ENCODE data around the gene CACNA1H. TPM values are rescaled to one million over a fixed set of nuclear protein-coding genes. Genes with fewer than 3 reads are reported as not detected.

The CACNA1H gene
- total RNA-seq, 1 experiment from 2014 or later = 19.7 TPM

GRCh38 chr16:1164975-1165374, 12.1 kb downstream of the CACNA1H start:
- Histone ChIP-seq H3K36me3 (ENCODE audit: insufficient read depth, low read length, poor library complexity, severe bottlenecking) (no peaks in the 10 kb centered on the region), H3K4me3 (ENCODE audit: low read depth, low read length, poor library complexity, severe bottlenecking) (no peak overlapping the region), H3K9me3 (ENCODE audit: low read depth, low read length, poor library complexity, severe bottlenecking) (no peaks in the 10 kb centered on the region), H3K27ac (ENCODE audit: low read depth, low read length, poor library complexity, severe bottlenecking) (no peak overlapping the region), H3K27me3 (replicated peaks; ENCODE audit: insufficient read depth, low read depth, low read length, poor library complexity) (no peaks in the 10 kb centered on the region), H3K4me1 (ENCODE audit: insufficient read depth, low read length, poor library complexity, severe bottlenecking) (peaks cover 44% of the 10 kb centered on the region)
- ChIA-PET CTCF (no interaction called here), POLR2A (ENCODE audit: low non-redundant PET) (no interaction called here)
- no peak for DNase-seq (ENCODE audit: low spot score)
- intact Hi-C loops (cut with micrococcal nuclease; ENCODE audit: unreplicated experiment) = no loop called here
- BruUV-seq (replicated peaks) = no TSS peak
- TF ChIP-seq EZH2 (IDR thresholded peaks at IDR 0.05; ENCODE audit: borderline replicate concordance, low read depth, low read length, poor library complexity, severe bottlenecking) (no peak), CTCF (conservative IDR thresholded peaks at IDR 0.05; ENCODE audit: low read depth, low read length) (no peak)

- Histone ChIP-seq H3K4me1 (ENCODE audit: insufficient read depth, low read length, poor library complexity, severe bottlenecking) (peaks cover 47% of the 10 kb centered on the region), H3K27me3 (replicated peaks; ENCODE audit: insufficient read depth, low read depth, low read length, poor library complexity) (no peaks in the 10 kb centered on the region), H3K4me3 (ENCODE audit: low read depth, low read length, poor library complexity, severe bottlenecking) (no peak overlapping the region), H3K36me3 (ENCODE audit: insufficient read depth, low read length, poor library complexity, severe bottlenecking) (no peaks in the 10 kb centered on the region), H3K27ac (ENCODE audit: low read depth, low read length, poor library complexity, severe bottlenecking) (peak overlapping the region; percentile 40), H3K9me3 (ENCODE audit: low read depth, low read length, poor library complexity, severe bottlenecking) (no peaks in the 10 kb centered on the region)
- POLR2A ChIA-PET (ENCODE audit: low non-redundant PET) = no interaction called here
- CTCF ChIA-PET = no interaction called here
- DNase-seq (ENCODE audit: low spot score) = no peak
- TF ChIP-seq EZH2 (IDR thresholded peaks at IDR 0.05; ENCODE audit: borderline replicate concordance, low read depth, low read length, poor library complexity, severe bottlenecking) = no peak
- TF ChIP-seq CTCF (conservative IDR thresholded peaks at IDR 0.05; ENCODE audit: low read depth, low read length) = no peak
- no TSS peak for BruUV-seq (replicated peaks)
- intact Hi-C loops (cut with micrococcal nuclease; ENCODE audit: unreplicated experiment) = no loop called here
Measured at GRCh38 chr16:1165511-1165910, 12.6 kb downstream of the CACNA1H start.

- DNase-seq (ENCODE audit: low spot score) = peak; percentile 87
- H3K27ac ChIP-seq (ENCODE audit: low read depth, low read length, poor library complexity, severe bottlenecking) = no peak overlapping the region
- H3K27me3 ChIP-seq (replicated peaks; ENCODE audit: insufficient read depth, low read depth, low read length, poor library complexity) = no peaks in the 10 kb centered on the region
- BruUV-seq (replicated peaks) = no TSS peak
- no peaks in the 10 kb centered on the region for H3K9me3 ChIP-seq (ENCODE audit: low read depth, low read length, poor library complexity, severe bottlenecking)
- H3K4me1 ChIP-seq (ENCODE audit: insufficient read depth, low read length, poor library complexity, severe bottlenecking) = peaks cover 66% of the 10 kb centered on the region
- intact Hi-C loops (cut with micrococcal nuclease; ENCODE audit: unreplicated experiment) = no loop called here
- H3K4me3 ChIP-seq (ENCODE audit: low read depth, low read length, poor library complexity, severe bottlenecking) = no peak overlapping the region
- no peaks in the 10 kb centered on the region for H3K36me3 ChIP-seq (ENCODE audit: insufficient read depth, low read length, poor library complexity, severe bottlenecking)
- ChIA-PET CTCF (interaction anchor here (0.5 to 1.2 kb wide), 2 partner anchors 18 to 64 kb away, joined by 3 to 5 read pairs; no protein-coding TSS in a partner anchor), POLR2A (ENCODE audit: low non-redundant PET) (no interaction called here)
- TF ChIP-seq EZH2 (IDR thresholded peaks at IDR 0.05; ENCODE audit: borderline replicate concordance, low read depth, low read length, poor library complexity, severe bottlenecking) (no peak), CTCF (conservative IDR thresholded peaks at IDR 0.05; ENCODE audit: low read depth, low read length) (no peak)
Measured at GRCh38 chr16:1167276-1168107, 14.6 kb downstream of the CACNA1H start.

Data from A673 (cell line).